Jurkat, Clone E6-1 (cell line): Measurements from ENCODE around the gene ARF1.
A peak's percentile ranks its signal among the peaks of the same experiment; 100 is the strongest.

Source experiments
- DNase-seq: peaks from one replicate; pipeline ENCODE4 v3.0.0-alpha.2; 2011; ENCODE audit warnings: low read depth, low spot score
- H3K4me3 ChIP-seq: 2 replicates; pipeline ENCODE4 v1.5.1; 2011; ENCODE audit warnings: mild to moderate bottlenecking, low read length, control low read depth, moderate library complexity

ARF1 gene

GRCh38 chr1:228066891-228067654 lies 15.4 kb upstream of the ARF1 start:
- DNase-seq, result no peak
- H3K4me3 ChIP-seq, result no peak overlapping the region

GRCh38 chr1:228068359-228068758 lies 14.1 kb upstream of the ARF1 start:
- DNase-seq, result no peak
- no peak overlapping the region for H3K4me3 ChIP-seq

GRCh38 chr1:228070173-228070572 lies 12.3 kb upstream of the ARF1 start:
- DNase-seq, result no peak
- H3K4me3 ChIP-seq, result no peak overlapping the region

- H3K4me3 ChIP-seq, result no peak overlapping the region
- no peak for DNase-seq
Measured at GRCh38 chr1:228070851-228071250, 11.7 kb upstream of the ARF1 start.

- no peak overlapping the region for H3K4me3 ChIP-seq
- DNase-seq, result no peak
Measured at GRCh38 chr1:228071839-228072657, 10.5 kb upstream of the ARF1 start.

GRCh38 chr1:228072658-228073043 lies 9.9 kb upstream of the ARF1 start:
- no peak overlapping the region for H3K4me3 ChIP-seq
- no peak for DNase-seq

GRCh38 chr1:228073061-228073856 lies 9.2 kb upstream of the ARF1 start:
- DNase-seq, result no peak
- H3K4me3 ChIP-seq, result no peak overlapping the region

- H3K4me3 ChIP-seq, result no peak overlapping the region
- no peak for DNase-seq
Measured at GRCh38 chr1:228073857-228074545, 8.5 kb upstream of the ARF1 start.

- no peak for DNase-seq
- no peak overlapping the region for H3K4me3 ChIP-seq
Measured at GRCh38 chr1:228074954-228075730, 7.4 kb upstream of the ARF1 start.

- no peak overlapping the region for H3K4me3 ChIP-seq
- no peak for DNase-seq
Measured at GRCh38 chr1:228075801-228076271, 6.7 kb upstream of the ARF1 start.

- no peak for DNase-seq
- H3K4me3 ChIP-seq, result no peak overlapping the region
Measured at GRCh38 chr1:228076796-228077430, 5.6 kb upstream of the ARF1 start.

GRCh38 chr1:228077565-228078330 lies 4.8 kb upstream of the ARF1 start:
- no peak overlapping the region for H3K4me3 ChIP-seq
- DNase-seq, result no peak

GRCh38 chr1:228079013-228079412 lies 3.5 kb upstream of the ARF1 start:
- DNase-seq, result no peak
- H3K4me3 ChIP-seq, result no peak overlapping the region

GRCh38 chr1:228079601-228080263 lies 2.8 kb upstream of the ARF1 start:
- no peak for DNase-seq
- no peak overlapping the region for H3K4me3 ChIP-seq

GRCh38 chr1:228081144-228081543 lies 1.4 kb upstream of the ARF1 start:
- H3K4me3 ChIP-seq, result peak overlapping the region; percentile 91
- no peak for DNase-seq

GRCh38 chr1:228081578-228082213 lies 812 bp upstream of the ARF1 start:
- no peak for DNase-seq
- H3K4me3 ChIP-seq, result peak overlapping the region; percentile 91
